ENCODE data around the gene USP16. TPM values are rescaled to one million over a fixed set of nuclear protein-coding genes. Genes with fewer than 3 reads are reported as not detected.

USP16 gene
- total RNA-seq, 4 donors from 2014 or later = 20.7 to 30.0 (median 25.5) TPM

- H3K4me3 ChIP-seq = no peak overlapping the region
- no peaks in the 10 kb centered on the region for H3K27me3 ChIP-seq
- peaks cover 86% of the 10 kb centered on the region for H3K36me3 ChIP-seq
- no peak for DNase-seq (ENCODE audit: low spot score in 2 of 2)
- H3K4me1 ChIP-seq = peaks cover 7% of the 10 kb centered on the region
- no peaks in the 10 kb centered on the region for H3K9me3 ChIP-seq
- WGBS = 88% methylated on average over 1 of the region's 1 CpG
- no peak overlapping the region for H3K27ac ChIP-seq
- TF ChIP-seq EP300 (IDR thresholded peaks at IDR 0.05) = no peak
Observed at GRCh38 chr21:29034678-29035077, 10.2 kb downstream of the USP16 start.

- peaks cover 84% of the 10 kb centered on the region for H3K36me3 ChIP-seq
- DNase-seq (ENCODE audit: low spot score in 2 of 2) = no peak
- H3K4me1 ChIP-seq = no peaks in the 10 kb centered on the region
- no peaks in the 10 kb centered on the region for H3K9me3 ChIP-seq
- no peaks in the 10 kb centered on the region for H3K27me3 ChIP-seq
- WGBS = 94% methylated on average over 5 of the region's 5 CpGs
- TF ChIP-seq POLR2A (IDR thresholded peaks at IDR 0.05) = no peak
- no peak for TF ChIP-seq EP300 (IDR thresholded peaks at IDR 0.05)
- TF ChIP-seq POLR2AphosphoS5 (IDR thresholded peaks at IDR 0.05) = no peak
- TF ChIP-seq, protein P1, sequence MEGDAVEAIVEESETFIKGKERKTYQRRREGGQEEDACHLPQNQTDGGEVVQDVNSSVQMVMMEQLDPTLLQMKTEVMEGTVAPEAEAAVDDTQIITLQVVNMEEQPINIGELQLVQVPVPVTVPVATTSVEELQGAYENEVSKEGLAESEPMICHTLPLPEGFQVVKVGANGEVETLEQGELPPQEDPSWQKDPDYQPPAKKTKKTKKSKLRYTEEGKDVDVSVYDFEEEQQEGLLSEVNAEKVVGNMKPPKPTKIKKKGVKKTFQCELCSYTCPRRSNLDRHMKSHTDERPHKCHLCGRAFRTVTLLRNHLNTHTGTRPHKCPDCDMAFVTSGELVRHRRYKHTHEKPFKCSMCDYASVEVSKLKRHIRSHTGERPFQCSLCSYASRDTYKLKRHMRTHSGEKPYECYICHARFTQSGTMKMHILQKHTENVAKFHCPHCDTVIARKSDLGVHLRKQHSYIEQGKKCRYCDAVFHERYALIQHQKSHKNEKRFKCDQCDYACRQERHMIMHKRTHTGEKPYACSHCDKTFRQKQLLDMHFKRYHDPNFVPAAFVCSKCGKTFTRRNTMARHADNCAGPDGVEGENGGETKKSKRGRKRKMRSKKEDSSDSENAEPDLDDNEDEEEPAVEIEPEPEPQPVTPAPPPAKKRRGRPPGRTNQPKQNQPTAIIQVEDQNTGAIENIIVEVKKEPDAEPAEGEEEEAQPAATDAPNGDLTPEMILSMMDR (IDR thresholded peaks at IDR 0.05) = no peak
- no peak overlapping the region for H3K4me3 ChIP-seq
- H3K27ac ChIP-seq = no peak overlapping the region
Observed at GRCh38 chr21:29052224-29052623, 27.8 kb downstream of the USP16 start.

- Histone ChIP-seq H3K4me3 (no peak overlapping the region), H3K4me1 (no peaks in the 10 kb centered on the region), H3K27ac (no peak overlapping the region), H3K27me3 (no peaks in the 10 kb centered on the region), H3K36me3 (peaks cover 83% of the 10 kb centered on the region), H3K9me3 (no peaks in the 10 kb centered on the region)
- no peak for DNase-seq (ENCODE audit: low spot score in 2 of 2)
- TF ChIP-seq, protein P1 (IDR thresholded peaks at IDR 0.05) = no peak
- no peak for TF ChIP-seq POLR2AphosphoS5 (IDR thresholded peaks at IDR 0.05)
- TF ChIP-seq POLR2A (IDR thresholded peaks at IDR 0.05) = no peak
- TF ChIP-seq EP300 (IDR thresholded peaks at IDR 0.05) = no peak
- WGBS = 85% methylated on average over 5 of the region's 5 CpGs
Observed at GRCh38 chr21:29053011-29053553, 28.6 kb downstream of the USP16 start.

DNA sequence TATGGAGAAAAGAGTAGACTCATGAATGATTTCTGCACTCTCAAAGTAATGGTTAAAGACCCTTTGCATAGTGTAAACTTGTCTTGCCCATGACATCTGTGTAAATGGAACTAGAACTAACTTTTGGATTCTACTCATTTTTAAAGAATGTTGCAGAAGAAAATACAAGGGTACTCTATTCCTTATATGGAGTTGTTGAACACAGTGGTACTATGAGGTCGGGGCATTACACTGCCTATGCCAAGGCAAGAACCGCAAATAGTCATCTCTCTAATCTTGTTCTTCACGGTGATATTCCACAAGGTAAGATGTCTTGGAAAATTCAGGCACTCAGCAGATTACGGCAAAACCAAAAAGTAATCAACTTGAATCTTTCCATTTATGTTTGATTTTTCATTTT lies 29.2 kb downstream of the USP16 start:
- Histone ChIP-seq H3K36me3 (peaks cover 83% of the 10 kb centered on the region), H3K9me3 (no peaks in the 10 kb centered on the region)

GRCh38 chr21:29055080-29055479 lies 30.6 kb downstream of the USP16 start:
- WGBS = 97% methylated on average over 5 of the region's 5 CpGs
- Histone ChIP-seq H3K4me1 (no peaks in the 10 kb centered on the region), H3K27ac (no peak overlapping the region), H3K36me3 (peaks cover 82% of the 10 kb centered on the region), H3K9me3 (no peaks in the 10 kb centered on the region), H3K4me3 (no peak overlapping the region), H3K27me3 (no peaks in the 10 kb centered on the region)
- TF ChIP-seq POLR2A (IDR thresholded peaks at IDR 0.05) = no peak
- TF ChIP-seq POLR2AphosphoS5 (IDR thresholded peaks at IDR 0.05) = no peak
- no peak for TF ChIP-seq EP300 (IDR thresholded peaks at IDR 0.05)
- TF ChIP-seq, protein P1 (IDR thresholded peaks at IDR 0.05) = no peak
- no peak for DNase-seq (ENCODE audit: low spot score in 2 of 2)

More for the DNA sequence above, 29.2 kb downstream of the USP16 start:
- TF ChIP-seq POLR2A (IDR thresholded peaks at IDR 0.05) (no peak), EP300 (IDR thresholded peaks at IDR 0.05) (no peak), POLR2AphosphoS5 (IDR thresholded peaks at IDR 0.05) (no peak)
- TF ChIP-seq, protein P1 (IDR thresholded peaks at IDR 0.05) = no peak
- Histone ChIP-seq H3K4me1 (no peaks in the 10 kb centered on the region), H3K4me3 (no peak overlapping the region), H3K27ac (no peak overlapping the region), H3K27me3 (no peaks in the 10 kb centered on the region)
- 84% methylated on average over 4 of the region's 4 CpGs for WGBS
- no peak for DNase-seq (ENCODE audit: low spot score in 2 of 2)

- 73% methylated on average over 1 of the region's 1 CpG for WGBS
- TF ChIP-seq EP300 (IDR thresholded peaks at IDR 0.05) = no peak
- TF ChIP-seq, protein P1 (IDR thresholded peaks at IDR 0.05) = no peak
- no peak for TF ChIP-seq POLR2AphosphoS5 (IDR thresholded peaks at IDR 0.05)
- TF ChIP-seq POLR2A (IDR thresholded peaks at IDR 0.05) = no peak
- no peaks in the 10 kb centered on the region for H3K27me3 ChIP-seq
- H3K9me3 ChIP-seq = no peaks in the 10 kb centered on the region
- no peak overlapping the region for H3K4me3 ChIP-seq
- H3K27ac ChIP-seq = no peak overlapping the region
- H3K4me1 ChIP-seq = no peaks in the 10 kb centered on the region
- peaks cover 82% of the 10 kb centered on the region for H3K36me3 ChIP-seq
- no peak for DNase-seq (ENCODE audit: low spot score in 2 of 2)
Observed at GRCh38 chr21:29056005-29056404, 31.5 kb downstream of the USP16 start.
